Psoas muscle (tissue), 8 donors: ENCODE results near the gene CRHBP. TPM values are rescaled to one million over a fixed set of nuclear protein-coding genes. Genes with fewer than 3 reads are reported as not detected.
"Not testable (repeated sequence)": the region's sequence is repeated elsewhere in the genome, so short reads cannot be mapped to it uniquely, and the experiment has no call there.

Experiments
- ATAC-seq, 4 donors: fragments of 200-7000 bp; cut with Tn5 transposase; one replicate each; pipeline ENCODE4 v1.9.1; 2020; ENCODE audit warnings: moderate library complexity in 3 of 4, mild to moderate bottlenecking in 2 of 4
- DNase-seq, 2 donors: peaks; one replicate each; pipeline ENCODE4 v3.0.0-alpha.2; 2020
- H3K27ac ChIP-seq: fragments of 200-600 bp; one replicate; pipeline ENCODE4 v1.8.0; 2022
- H3K27me3 ChIP-seq, 3 donors: fragments of 200-600 bp in 1 of 3; one replicate each; pipeline versions ENCODE4 v1.6.1 to v1.8.0; 2013 to 2022; ENCODE audit warnings: low read length in 2 of 3, mild to moderate bottlenecking in 2 of 3, moderate library complexity in 1 of 3; ENCODE audit not compliant: insufficient read depth in 3 of 3
- H3K36me3 ChIP-seq, 2 donors: fragments of 200-600 bp in 1 of 2; one replicate each; pipeline versions ENCODE4 v1.6.1 to v1.8.0; 2013 to 2022; ENCODE audit warnings: low read depth in 1 of 2, mild to moderate bottlenecking in 1 of 2, moderate library complexity in 1 of 2; ENCODE audit not compliant: insufficient read depth in 1 of 2
- H3K4me1 ChIP-seq: fragments of 200-600 bp; one replicate; pipeline ENCODE4 v1.8.0; 2022
- H3K4me3 ChIP-seq: fragments of 200-600 bp; one replicate; pipeline ENCODE4 v1.8.0; 2022; ENCODE audit warnings: mild to moderate bottlenecking
- H3K9me3 ChIP-seq: fragments of 200-600 bp; one replicate; pipeline ENCODE4 v1.8.0; 2022
- WGBS, 3 donors: extraction: QIAGEN DNeasy Blood & Tissue Kit; methylation state at CpG; one replicate each; pipeline versions ENCODE4 v1.1.6 to v1.1.7; 2013; 5-methylcytosine and 5-hydroxymethylcytosine counted together
- intact Hi-C, 2 donors: fragments of 100-400 bp; cut with DNase I; formaldehyde crosslinking; loops; one replicate each; pipeline versions ENCODE4 v1.11.0 to v1.14.2; 2022
- polyA plus RNA-seq, 3 donors: library from polyadenylated mRNA; stranded (reverse); fragments of 200-250 nt; gene quantifications; one replicate each; pipeline ENCODE4 v1.2.3, GENCODE V29; 2013
- total RNA-seq, 4 donors: library from RNA; stranded (reverse); fragmentation: NEBNext Ultra II Directional in 2 of 4; extraction: Animal tissue kit (Norgen Biotek cat#: 25700) in 2 of 4; gene quantifications; one replicate each; pipeline versions ENCODE4 v1.2.1 to v1.2.4, GENCODE V29; 2021 to 2023
- TF ChIP-seq, protein P1 (sequence below): fragments of 200-600 bp; IDR thresholded peaks from one replicate; pipeline ENCODE4 v1.8.0; 2022; ENCODE audit warnings: antibody characterized with exemption
- donor health status: healthy with polysubstance abuse.
- donor health status: DM: no; HTN: no; CAD: no; lungs with moderate emphysema.
- donor health status: Bipolar disorder and iron deficiency.
- donor health status: healthy.
- donor health status: DM: yes; HTN: yes; CAD: no.
- donor health status: DM: no; HTN: no; CAD: no.
- donor health status: DM: no; HTN: no; CAD: no.
- donor health status: DM: yes; HTN: yes; CAD: no.

Gene CRHBP
- total and polyA plus RNA-seq, 7 donors: 0.03 to 0.51 (median 0.19) TPM; not detected in 1

DNA sequence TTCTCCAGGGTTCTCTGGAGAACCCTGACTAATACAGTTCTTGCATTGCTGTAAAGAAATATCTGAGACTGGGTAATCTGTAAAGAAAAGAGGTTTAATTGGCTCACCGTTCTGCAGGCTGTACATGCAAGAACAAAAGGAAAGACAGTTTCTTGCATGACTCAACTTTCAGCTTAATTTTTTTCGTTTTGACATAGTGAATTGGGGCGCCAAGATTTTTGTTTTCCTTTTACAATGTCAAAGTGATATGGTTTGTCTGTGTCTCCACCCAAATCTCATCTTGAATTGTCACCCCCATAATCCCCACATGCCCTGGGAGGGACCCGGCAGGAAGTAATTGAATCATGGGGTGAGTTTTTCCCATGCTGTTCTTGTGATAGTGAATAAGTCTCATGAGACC lies 11.8 kb upstream of the CRHBP start:
- TF ChIP-seq, protein P1, sequence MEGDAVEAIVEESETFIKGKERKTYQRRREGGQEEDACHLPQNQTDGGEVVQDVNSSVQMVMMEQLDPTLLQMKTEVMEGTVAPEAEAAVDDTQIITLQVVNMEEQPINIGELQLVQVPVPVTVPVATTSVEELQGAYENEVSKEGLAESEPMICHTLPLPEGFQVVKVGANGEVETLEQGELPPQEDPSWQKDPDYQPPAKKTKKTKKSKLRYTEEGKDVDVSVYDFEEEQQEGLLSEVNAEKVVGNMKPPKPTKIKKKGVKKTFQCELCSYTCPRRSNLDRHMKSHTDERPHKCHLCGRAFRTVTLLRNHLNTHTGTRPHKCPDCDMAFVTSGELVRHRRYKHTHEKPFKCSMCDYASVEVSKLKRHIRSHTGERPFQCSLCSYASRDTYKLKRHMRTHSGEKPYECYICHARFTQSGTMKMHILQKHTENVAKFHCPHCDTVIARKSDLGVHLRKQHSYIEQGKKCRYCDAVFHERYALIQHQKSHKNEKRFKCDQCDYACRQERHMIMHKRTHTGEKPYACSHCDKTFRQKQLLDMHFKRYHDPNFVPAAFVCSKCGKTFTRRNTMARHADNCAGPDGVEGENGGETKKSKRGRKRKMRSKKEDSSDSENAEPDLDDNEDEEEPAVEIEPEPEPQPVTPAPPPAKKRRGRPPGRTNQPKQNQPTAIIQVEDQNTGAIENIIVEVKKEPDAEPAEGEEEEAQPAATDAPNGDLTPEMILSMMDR: no peak
- no peak for DNase-seq
- H3K27me3 ChIP-seq: no peaks in the 10 kb centered on the region
- WGBS, 3 donors: 82 to 85% (median 83%) methylated on average over 4 of the region's 4 CpGs
- no peaks in the 10 kb centered on the region for H3K36me3 ChIP-seq
- intact Hi-C loops: no loop called here
- ATAC-seq: no peak
- H3K27ac ChIP-seq: no peak overlapping the region
- no peaks in the 10 kb centered on the region for H3K9me3 ChIP-seq
- H3K4me1 ChIP-seq: no peaks in the 10 kb centered on the region
- H3K4me3 ChIP-seq: no peak overlapping the region

DNA sequence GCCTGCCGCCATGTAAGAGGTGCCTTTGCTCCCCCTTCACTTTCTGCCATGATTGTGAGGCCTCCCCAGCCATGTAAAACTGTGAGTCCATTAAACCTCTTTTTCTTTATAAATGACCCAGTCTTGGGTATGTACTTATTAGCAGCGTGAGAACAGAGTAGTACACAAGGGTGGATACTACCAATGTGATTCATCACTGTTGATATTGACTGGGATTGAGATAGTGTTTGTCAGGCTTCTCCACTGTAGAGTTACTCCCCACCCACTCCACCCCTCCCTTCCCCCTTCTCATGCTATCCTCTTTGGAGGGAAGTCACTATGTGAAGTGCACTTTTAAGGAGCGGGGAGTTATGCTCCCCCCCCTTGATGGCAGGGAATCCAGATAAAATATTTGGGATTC lies 11.4 kb upstream of the CRHBP start:
- intact Hi-C loops: no loop called here
- H3K9me3 ChIP-seq: no peaks in the 10 kb centered on the region
- H3K27me3 ChIP-seq: no peaks in the 10 kb centered on the region
- no peaks in the 10 kb centered on the region for H3K4me1 ChIP-seq
- WGBS, 3 donors: 93 to 98% (median 94%) methylated on average over 3 of the region's 3 CpGs
- H3K27ac ChIP-seq: no peak overlapping the region
- no peak for ATAC-seq
- TF ChIP-seq, protein P1: no peak
- no peak for DNase-seq
- H3K36me3 ChIP-seq: no peaks in the 10 kb centered on the region
- no peak overlapping the region for H3K4me3 ChIP-seq

DNA sequence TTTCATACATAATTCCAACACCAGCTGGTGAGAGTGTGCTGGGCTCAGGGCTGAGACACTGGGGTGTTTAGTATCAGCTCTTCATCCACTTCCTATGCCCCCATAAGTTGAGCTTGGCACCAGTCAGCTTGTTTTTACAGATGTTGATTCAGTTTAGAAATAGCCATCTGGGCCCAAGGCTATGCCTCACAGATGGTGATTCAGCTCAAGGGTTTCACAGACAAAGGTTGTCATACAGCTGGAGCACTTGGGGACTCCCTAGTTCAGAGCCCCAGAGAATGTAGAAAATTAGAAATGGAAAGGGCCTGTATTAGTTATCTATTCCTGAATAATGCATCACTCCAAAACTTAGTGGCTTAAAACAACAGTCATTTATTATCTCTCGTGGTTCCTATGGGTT lies 10.3 kb upstream of the CRHBP start:
- no peaks in the 10 kb centered on the region for H3K9me3 ChIP-seq
- TF ChIP-seq, protein P1: no peak
- peaks cover 0 to 2% (median 0%) of the 10 kb centered on the region in 3 donors for H3K27me3 ChIP-seq
- DNase-seq (no peak), ATAC-seq (no peak)
- intact Hi-C loops: no loop called here
- no peaks in the 10 kb centered on the region for H3K36me3 ChIP-seq
- H3K4me3 ChIP-seq: no peak overlapping the region
- H3K27ac ChIP-seq: no peak overlapping the region
- 56 to 76% (median 58%) methylated on average over 1 of the region's 1 CpG for WGBS, 3 donors
- H3K4me1 ChIP-seq: no peaks in the 10 kb centered on the region

GRCh38 chr5:76943006-76943405 lies 9.8 kb upstream of the CRHBP start:
- H3K4me3 ChIP-seq: no peak overlapping the region
- H3K27ac ChIP-seq: no peak overlapping the region
- intact Hi-C loops: no loop called here
- 65 to 85% (median 80%) methylated on average over 3 of the region's 3 CpGs for WGBS, 3 donors
- ATAC-seq (no peak), DNase-seq (no peak)
- TF ChIP-seq, protein P1: no peak
- H3K9me3 ChIP-seq: no peaks in the 10 kb centered on the region
- H3K36me3 ChIP-seq: no peaks in the 10 kb centered on the region
- no peaks in the 10 kb centered on the region for H3K4me1 ChIP-seq
- peaks cover 0 to 2% (median 0%) of the 10 kb centered on the region in 3 donors for H3K27me3 ChIP-seq

DNA sequence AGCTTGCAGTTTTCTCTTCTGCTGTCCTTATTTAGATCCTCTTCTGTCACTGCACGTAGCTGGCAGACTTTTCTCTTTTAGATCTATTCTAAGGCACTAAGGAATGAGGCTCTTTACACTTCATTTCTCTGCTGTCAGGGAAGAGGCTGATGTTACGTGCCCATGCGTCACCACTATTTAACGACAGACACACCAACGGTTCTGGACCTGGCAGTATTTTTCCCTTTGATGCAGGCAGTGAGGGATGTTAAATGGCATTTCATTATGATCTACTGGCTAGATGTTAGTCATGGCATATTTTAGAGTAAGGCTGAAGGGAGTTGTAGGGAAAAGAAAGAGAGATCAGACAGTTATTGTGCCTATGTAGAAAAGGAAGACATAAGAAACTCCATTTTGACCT lies 8.2 kb upstream of the CRHBP start:
- H3K36me3 ChIP-seq: no peaks in the 10 kb centered on the region
- intact Hi-C loops: no loop called here
- H3K27me3 ChIP-seq: peaks cover 0 to 2% (median 0%) of the 10 kb centered on the region in 3 donors
- DNase-seq (no peak), ATAC-seq (no peak)
- TF ChIP-seq, protein P1: no peak
- no peak overlapping the region for H3K27ac ChIP-seq
- no peaks in the 10 kb centered on the region for H3K4me1 ChIP-seq
- H3K9me3 ChIP-seq: no peaks in the 10 kb centered on the region
- WGBS, 3 donors: 56 to 63% (median 57%) methylated on average over 5 of the region's 5 CpGs
- no peak overlapping the region for H3K4me3 ChIP-seq

DNA sequence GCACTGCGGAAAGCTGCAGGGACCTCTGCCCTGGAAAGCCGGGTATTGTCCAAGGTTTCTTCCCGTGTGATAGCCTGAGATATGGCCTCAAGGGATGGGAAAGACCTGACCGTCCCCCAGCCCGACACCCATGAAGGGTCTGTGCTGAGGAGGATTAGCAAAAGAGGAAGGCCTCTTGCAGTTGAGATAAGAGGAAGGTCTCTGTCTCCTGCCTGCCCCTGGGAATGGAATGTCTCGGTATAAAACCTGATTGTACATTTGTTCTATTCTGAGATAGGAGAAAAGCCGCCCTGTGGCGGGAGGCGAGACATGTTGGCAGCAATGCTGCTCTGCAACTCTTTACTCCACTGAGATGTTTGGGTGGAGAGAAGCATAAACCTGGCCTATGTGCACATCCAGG lies 7.6 kb upstream of the CRHBP start:
- 71 to 77% (median 73%) methylated on average over 9 of the region's 9 CpGs for WGBS, 3 donors
- H3K27ac ChIP-seq, DNase-seq, H3K4me3 ChIP-seq, intact Hi-C loops, H3K36me3 ChIP-seq, H3K27me3 ChIP-seq, H3K9me3 ChIP-seq, ATAC-seq, H3K4me1 ChIP-seq: not testable (repeated sequence)
